LHCN-M2 (cell line): ENCODE results near the gene COMMD3. TPM values are rescaled to one million over a fixed set of nuclear protein-coding genes. Genes with fewer than 3 reads are reported as not detected.

Experiments used
- DNase-seq: peaks from one replicate; pipeline ENCODE4 v3.0.0-alpha.2; 2012; ENCODE audit warnings: low read depth
- total RNA-seq: library from RNA; depleted of rRNA; stranded (reverse); fragments of >200 nt; gene quantifications from 2 replicates; pipeline ENCODE4 v1.2.3, GENCODE V29; 2014; rRNA removed

COMMD3 gene
- total RNA-seq, 1 experiment from 2014 or later: 37.5 TPM

DNA sequence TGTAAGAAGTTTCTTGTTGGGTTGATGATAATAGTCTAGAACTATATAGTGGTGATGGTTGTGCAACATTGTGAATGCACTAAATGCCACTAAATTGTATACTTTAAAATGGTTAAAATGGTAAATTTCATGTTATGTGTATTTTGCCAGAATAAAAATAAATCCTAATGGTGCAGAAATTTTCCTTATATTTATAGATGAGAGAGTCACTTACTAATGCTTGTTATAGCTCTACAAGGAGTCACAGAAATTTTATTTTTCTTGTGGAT is 50.2 kb downstream of the COMMD3 start:
- no peak for DNase-seq

DNA sequence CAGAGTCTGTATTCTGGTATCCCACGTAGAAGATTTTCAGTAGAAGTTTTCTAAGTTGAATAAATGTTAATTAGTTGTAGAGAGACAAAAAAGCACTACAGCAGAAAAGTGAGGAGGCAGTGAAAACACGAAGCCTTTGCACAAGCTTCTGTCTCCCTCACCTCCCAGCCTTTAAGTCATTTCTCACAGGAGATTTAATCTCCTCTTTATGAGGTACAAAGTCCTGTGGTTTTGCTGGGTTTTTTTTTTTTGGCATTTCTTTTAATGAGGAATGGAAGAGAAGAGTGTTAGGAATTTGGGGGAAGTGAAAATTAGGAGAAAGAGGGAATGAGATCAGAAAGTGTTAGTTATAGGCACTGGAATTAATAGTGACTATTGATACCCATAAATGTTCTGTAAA is 50.6 kb downstream of the COMMD3 start:
- DNase-seq: no peak

DNA sequence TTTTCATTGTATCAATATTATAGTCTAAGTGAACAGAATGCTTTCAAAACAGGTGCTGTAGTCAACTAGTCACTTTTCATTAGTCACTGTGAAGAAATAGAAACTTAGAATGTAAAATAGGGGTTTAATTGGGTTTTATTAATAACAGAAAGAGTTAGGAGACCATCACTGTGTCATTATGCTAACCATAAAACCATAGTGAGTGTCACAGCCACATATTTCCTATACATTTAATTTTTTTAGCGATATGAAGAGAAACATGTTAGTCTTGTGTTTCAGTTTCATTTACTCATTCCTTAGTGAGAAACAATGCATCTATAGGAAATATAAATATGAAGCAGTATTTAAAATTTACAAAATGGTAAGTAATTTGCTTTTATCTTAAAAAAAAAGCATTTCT is 51.3 kb downstream of the COMMD3 start:
- no peak for DNase-seq

DNA sequence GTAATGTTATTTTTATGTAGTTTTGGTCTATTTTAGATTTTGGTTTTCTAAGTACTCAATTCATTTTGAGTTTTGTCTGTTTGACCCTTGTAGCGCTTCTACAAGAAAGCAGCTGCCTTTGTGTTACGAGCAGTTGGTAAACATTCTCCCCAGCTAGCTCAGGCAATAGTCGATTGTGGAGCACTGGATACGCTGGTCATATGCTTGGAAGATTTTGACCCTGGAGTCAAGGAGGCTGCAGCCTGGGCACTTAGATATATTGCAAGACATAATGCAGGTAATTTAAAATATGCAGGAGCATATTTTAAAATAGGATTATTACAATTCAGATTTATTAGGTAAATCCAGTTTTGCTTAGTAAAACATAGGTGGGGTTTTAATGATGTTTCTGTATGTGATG is 52.2 kb downstream of the COMMD3 start:
- DNase-seq: no peak

DNA sequence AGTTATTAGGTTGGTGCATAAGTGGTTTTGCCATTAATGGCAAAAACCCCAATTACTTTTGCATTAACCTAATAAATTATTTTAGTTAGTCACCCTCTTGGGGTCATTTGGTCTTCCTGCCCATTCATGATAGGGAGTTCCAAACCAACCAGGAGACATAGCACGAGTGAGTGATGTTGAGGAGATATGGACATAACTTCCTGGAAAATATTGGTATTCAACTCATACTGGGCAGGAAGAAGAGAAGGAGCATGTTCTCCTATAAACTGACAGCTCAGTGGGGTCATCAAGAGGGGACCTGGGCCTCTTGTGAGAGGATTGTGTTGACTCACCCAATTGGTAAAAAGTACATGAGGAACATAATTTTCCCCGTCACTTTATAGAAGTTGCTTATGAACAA is 52.8 kb downstream of the COMMD3 start:
- no peak for DNase-seq

DNA sequence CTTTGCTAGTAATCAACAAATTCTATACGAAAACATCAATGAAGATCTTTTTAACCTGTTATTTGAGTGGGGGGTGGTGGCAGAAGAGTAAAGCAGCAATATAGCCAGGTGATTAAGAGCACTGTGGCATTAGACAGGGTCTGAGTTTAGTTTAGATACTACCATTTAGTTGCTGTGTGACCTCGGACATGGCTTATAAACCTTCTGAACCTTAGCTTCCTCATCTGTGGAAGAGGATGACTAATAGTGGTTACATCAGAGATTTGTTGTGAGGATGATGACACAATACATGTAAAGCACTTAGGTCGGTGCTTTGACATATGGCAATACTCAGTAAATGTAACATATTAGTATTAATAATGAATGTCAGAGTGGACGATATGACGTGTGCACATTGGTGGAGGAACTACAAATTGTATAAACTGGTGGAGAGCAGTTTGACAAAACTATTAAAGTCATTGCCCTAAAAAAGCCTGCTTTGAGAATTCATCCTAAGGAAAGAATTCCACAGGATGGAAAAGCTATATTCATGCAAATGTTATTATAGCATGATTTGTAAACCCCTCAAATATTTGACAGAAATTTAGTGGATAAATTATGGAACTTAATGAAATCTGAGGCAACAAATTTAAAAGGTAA is 53.4 kb downstream of the COMMD3 start:
- DNase-seq: peak; percentile 4

Other genes starting within 250 kb of the COMMD3 start
- 0.26 TPM in 1 of 2 replicates, not detected in the other for gene EBLN1, start 98.4 kb upstream of the COMMD3 start, total RNA-seq
- 53.9 and 79.9 TPM in 2 replicates for gene BMI1, start 4.7 kb downstream of the COMMD3 start, total RNA-seq
- not detected in 2 replicates for gene SPAG6, start 29.1 kb downstream of the COMMD3 start, total RNA-seq